HepG2 (cell line): ENCODE results near the gene HSF4. TPM values are rescaled to one million over a fixed set of nuclear protein-coding genes. Genes with fewer than 3 reads are reported as not detected.
A peak's percentile ranks its signal among the peaks of the same experiment; 100 is the strongest.

ENCODE experiments used
- ATAC-seq: fragments of 200-7000 bp; cut with Tn5 transposase; 3 replicates; pipeline ENCODE4 v1.9.1; 2020; ENCODE audit warnings: mild to moderate bottlenecking, moderate library complexity
- BruUV-seq: library from RNA; stranded (reverse); fragments of 400-500 nt; replicated peaks from 2 replicates; lab custom pipeline; 2021; lab: Mats Ljungman, UMichigan
- CTCF ChIA-PET: fragments of 300-600 bp; formaldehyde crosslinking; extraction: SDS; loops from one replicate; lab custom pipeline; 2021; ENCODE audit warnings: low total read pairs, inconsistent platforms, low intra/inter-chr PET ratio; lab: Yijun Ruan, JAX
- POLR2A ChIA-PET: fragments of 350-600 bp; sonication (Branson Sonifier 250); formaldehyde crosslinking; loops from one replicate; lab custom pipeline; 2020; ENCODE audit warnings: antibody characterized with exemption, inconsistent platforms; lab: Yijun Ruan, JAX
- DNase-seq: peaks from one replicate; pipeline ENCODE4 v3.0.0-alpha.2; 2015; ENCODE audit warnings: low spot score
- FAIRE-seq: peaks from 3 replicates; lab custom pipeline; 2011; peaks lifted over from hg19 to GRCh38; lab: Jason Lieb, UNC
- H2AFZ ChIP-seq: one replicate; pipeline ENCODE4 v1.6.1; 2011; ENCODE audit warnings: low read length, inconsistent platforms
- H3K27ac ChIP-seq: fragments of 300-600 bp; 3 replicates; pipeline ENCODE4 v1.8.0; 2011; ENCODE audit warnings: mixed run types, mild to moderate bottlenecking, mixed read lengths, low read length, inconsistent platforms; ENCODE audit not compliant: insufficient read depth; ENCODE audit errors: extremely low read length
- H3K27me3 ChIP-seq, 2 experiments: fragments of 200-600 bp in 1 of 2; 2 replicates in 1 of 2; 3 replicates in 1 of 2; pipeline versions ENCODE4 v1.6.0 to v1.8.0; 2011; ENCODE audit warnings: low read length in 2 of 2, mild to moderate bottlenecking in 2 of 2, moderate library complexity in 2 of 2, inconsistent platforms in 1 of 2; ENCODE audit not compliant: insufficient read depth in 2 of 2, control insufficient read depth in 1 of 2
- H3K36me3 ChIP-seq, 2 experiments: fragments of 200-600 bp in 1 of 2; replicated peaks in 1 of 2; 2 replicates in 1 of 2; 3 replicates in 1 of 2; pipeline versions ENCODE4 v1.5.1 to v1.8.0; 2011; ENCODE audit warnings: low read length in 2 of 2, inconsistent platforms in 1 of 2; ENCODE audit not compliant: insufficient read depth in 2 of 2, control insufficient read depth in 1 of 2
- H3K4me1 ChIP-seq: 2 replicates; pipeline ENCODE4 v1.5.1; 2012; ENCODE audit warnings: low read length, inconsistent platforms; ENCODE audit not compliant: insufficient read depth
- H3K4me2 ChIP-seq: 2 replicates; pipeline ENCODE4 v1.6.0; 2011; ENCODE audit warnings: low read depth, low read length, inconsistent platforms
- H3K4me3 ChIP-seq, 3 experiments: fragments of 200-600 bp in 1 of 3; sonication (generic), shearing (Covaris generic) in 1 of 3; replicated peaks in 1 of 3; 2 replicates each; pipeline ENCODE4 v1.5.1; 2011 to 2016; ENCODE audit warnings: low read length in 3 of 3, inconsistent platforms in 2 of 3, low read depth in 2 of 3, mild to moderate bottlenecking in 2 of 3, control low read depth in 1 of 3, mixed read lengths in 1 of 3; ENCODE audit not compliant: insufficient read depth in 1 of 3
- H3K79me2 ChIP-seq: one replicate; pipeline ENCODE4 v1.6.1; 2011; ENCODE audit warnings: low read length, inconsistent platforms; ENCODE audit not compliant: insufficient read depth
- H3K9ac ChIP-seq: 2 replicates; pipeline ENCODE4 v1.6.0; 2011; ENCODE audit warnings: mild to moderate bottlenecking, low read depth, low read length, inconsistent platforms; ENCODE audit not compliant: insufficient read depth
- H3K9me3 ChIP-seq: 2 replicates; pipeline ENCODE4 v1.5.1; 2012; ENCODE audit warnings: mild to moderate bottlenecking, low read length
- H4K20me1 ChIP-seq: 2 replicates; pipeline ENCODE4 v1.6.0; 2011; ENCODE audit warnings: inconsistent platforms, mild to moderate bottlenecking, low read length, moderate library complexity; ENCODE audit not compliant: insufficient read depth
- HMG20B ChIP-seq: conservative IDR thresholded peaks from 2 replicates; pipeline ENCODE4 v1.6.1; 2016; ENCODE audit warnings: missing genetic modification reagents, missing compliant biosample characterization
- HOXA3 ChIP-seq: sonication (generic); formaldehyde crosslinking; IDR thresholded peaks from 2 replicates; pipeline ENCODE4 v1.5.0; 2020; ENCODE audit warnings: missing genetic modification reagents
- RBM39 ChIP-seq: fragments of 200-400 bp; formaldehyde crosslinking; IDR thresholded peaks from one replicate; pipeline ENCODE4 v1.6.1; 2018; ENCODE audit warnings: antibody characterized with exemption, mild to moderate bottlenecking, low read depth, low read length; ENCODE audit not compliant: poor library complexity, severe bottlenecking
- SNAPC2 ChIP-seq: sonication (generic); formaldehyde crosslinking; IDR thresholded peaks from 2 replicates; pipeline ENCODE4 v1.8.1; 2022; ENCODE audit warnings: mild to moderate bottlenecking, missing genetic modification reagents
- ZFP62 ChIP-seq: sonication (generic); formaldehyde crosslinking; IDR thresholded peaks from 2 replicates; pipeline ENCODE4 v1.4.0; 2020; ENCODE audit warnings: missing genetic modification reagents
- ZNF224 ChIP-seq: sonication (generic); formaldehyde crosslinking; IDR thresholded peaks from 2 replicates; pipeline ENCODE4 v1.5.0; 2020; ENCODE audit warnings: mild to moderate bottlenecking, missing genetic modification reagents
- ZNF253 ChIP-seq: sonication (generic); formaldehyde crosslinking; IDR thresholded peaks from 2 replicates; pipeline ENCODE4 v1.8.0; 2022; ENCODE audit warnings: mild to moderate bottlenecking, missing genetic modification reagents, borderline replicate concordance
- ZNF564 ChIP-seq: sonication (generic); formaldehyde crosslinking; IDR thresholded peaks from 2 replicates; pipeline ENCODE4 v1.8.1; 2023; ENCODE audit warnings: mild to moderate bottlenecking, missing genetic modification reagents
- WGBS: methylation state at CpG from one replicate; pipeline ENCODE4 v1.1.6; 2017; ENCODE audit warnings: low lambda C conversion rate; 5-methylcytosine and 5-hydroxymethylcytosine counted together
- in situ Hi-C: cut with HindIII; loops from 2 replicates; pipeline ENCODE4 v1.10.0; 2017; ENCODE audit warnings: low pct_unique_long_range_greater_than_20kb; ENCODE audit not compliant: extremely low pct_ligation_motif_present
- intact Hi-C: fragments of 100-400 bp; cut with micrococcal nuclease; formaldehyde crosslinking; loops from one replicate; pipeline ENCODE4 v1.10.0; 2022; ENCODE audit not compliant: unreplicated experiment
- polyA plus RNA-seq, 8 experiments: library from polyadenylated mRNA; depleted of rRNA in 3 of 8; stranded (reverse) in 7 of 8; unstranded in 1 of 8; fragments of >200 nt; fragmentation: Illumina TruSeq in 4 of 8; extraction: Trizol in 4 of 8; gene quantifications; 2 replicates each; pipeline versions ENCODE4 v1.2.1 to v1.2.3, GENCODE V29; 2011 to 2016; ENCODE audit warnings: low read depth in 4 of 8, missing spikeins in 1 of 8, mixed read lengths in 1 of 8; ENCODE audit not compliant: insufficient read depth in 1 of 8
- total RNA-seq, 5 experiments: library from RNA; depleted of rRNA; stranded (reverse); fragments of >200 nt; fragmentation: Illumina TruSeq; extraction: Trizol; gene quantifications; 2 replicates each; pipeline ENCODE4 v1.2.3, GENCODE V29; 2016; ENCODE audit warnings: low read depth in 1 of 5
- TF ChIP-seq, protein P1 (sequence below): sonication (generic); formaldehyde crosslinking; IDR thresholded peaks from 2 replicates; pipeline ENCODE4 v1.5.0; 2020; ENCODE audit warnings: mild to moderate bottlenecking, missing genetic modification reagents
- TF ChIP-seq, protein P2 (sequence below): fragments of 450-650 bp; IDR thresholded peaks from 2 replicates; pipeline ENCODE4 v1.6.1; 2016
- TF ChIP-seq, protein P3 (sequence below): sonication (generic); formaldehyde crosslinking; IDR thresholded peaks from 2 replicates; pipeline ENCODE4 v1.8.1; 2022; ENCODE audit warnings: low read depth, mild to moderate bottlenecking, missing genetic modification reagents
- TF ChIP-seq, protein P4 (sequence below): sonication (generic); formaldehyde crosslinking; IDR thresholded peaks from 2 replicates; pipeline ENCODE4 v1.8.0; 2022; ENCODE audit warnings: mild to moderate bottlenecking, missing genetic modification reagents, borderline replicate concordance

Gene HSF4
- total and polyA plus RNA-seq, 2 of the 13 experiments (the other 11 are each of a cell fraction or from before 2014, with no cell fraction given) = 3.5 to 16.9 TPM

DNA sequence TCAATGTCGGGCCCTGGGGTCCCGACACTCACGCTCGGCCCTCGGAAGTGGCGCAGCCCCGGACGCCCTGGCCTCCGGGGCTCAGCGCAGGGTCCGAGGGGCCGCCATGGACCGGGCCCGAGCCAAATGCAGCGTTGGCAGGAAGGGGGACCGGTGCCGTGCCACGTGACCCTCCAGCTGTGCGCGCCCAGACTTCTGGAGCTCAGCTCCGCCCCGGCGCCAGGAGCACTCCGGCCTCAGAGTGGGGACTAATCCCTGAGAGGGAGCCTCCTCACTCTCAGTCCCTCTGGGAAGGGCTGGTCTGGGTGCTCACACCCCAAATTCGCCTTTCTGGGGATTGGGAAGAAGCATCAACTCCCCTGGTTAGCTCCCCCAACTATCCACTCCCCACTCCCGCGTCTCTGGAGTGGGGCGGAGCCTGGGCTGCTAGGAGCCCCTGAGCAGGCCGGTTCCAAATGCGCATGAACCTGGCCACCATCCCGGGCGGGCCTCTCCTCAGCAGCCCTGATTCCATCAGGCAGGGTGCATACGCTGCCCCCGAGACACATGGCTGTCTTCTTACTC lies 13.6 kb upstream of the HSF4 start, which contains the start of gene B3GNT9 (continued):
- TF ChIP-seq, protein P1, sequence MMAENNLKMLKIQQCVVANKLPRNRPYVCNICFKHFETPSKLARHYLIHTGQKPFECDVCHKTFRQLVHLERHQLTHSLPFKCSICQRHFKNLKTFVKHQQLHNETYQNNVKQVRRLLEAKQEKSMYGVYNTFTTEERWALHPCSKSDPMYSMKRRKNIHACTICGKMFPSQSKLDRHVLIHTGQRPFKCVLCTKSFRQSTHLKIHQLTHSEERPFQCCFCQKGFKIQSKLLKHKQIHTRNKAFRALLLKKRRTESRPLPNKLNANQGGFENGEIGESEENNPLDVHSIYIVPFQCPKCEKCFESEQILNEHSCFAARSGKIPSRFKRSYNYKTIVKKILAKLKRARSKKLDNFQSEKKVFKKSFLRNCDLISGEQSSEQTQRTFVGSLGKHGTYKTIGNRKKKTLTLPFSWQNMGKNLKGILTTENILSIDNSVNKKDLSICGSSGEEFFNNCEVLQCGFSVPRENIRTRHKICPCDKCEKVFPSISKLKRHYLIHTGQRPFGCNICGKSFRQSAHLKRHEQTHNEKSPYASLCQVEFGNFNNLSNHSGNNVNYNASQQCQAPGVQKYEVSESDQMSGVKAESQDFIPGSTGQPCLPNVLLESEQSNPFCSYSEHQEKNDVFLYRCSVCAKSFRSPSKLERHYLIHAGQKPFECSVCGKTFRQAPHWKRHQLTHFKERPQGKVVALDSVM (CRISPR knock-in tag) = 0 out of 2 replicates have a peak, but pooled peaks have one; percentile 15
- TF ChIP-seq ZNF253 (CRISPR knock-in tag) = no peak

DNA sequence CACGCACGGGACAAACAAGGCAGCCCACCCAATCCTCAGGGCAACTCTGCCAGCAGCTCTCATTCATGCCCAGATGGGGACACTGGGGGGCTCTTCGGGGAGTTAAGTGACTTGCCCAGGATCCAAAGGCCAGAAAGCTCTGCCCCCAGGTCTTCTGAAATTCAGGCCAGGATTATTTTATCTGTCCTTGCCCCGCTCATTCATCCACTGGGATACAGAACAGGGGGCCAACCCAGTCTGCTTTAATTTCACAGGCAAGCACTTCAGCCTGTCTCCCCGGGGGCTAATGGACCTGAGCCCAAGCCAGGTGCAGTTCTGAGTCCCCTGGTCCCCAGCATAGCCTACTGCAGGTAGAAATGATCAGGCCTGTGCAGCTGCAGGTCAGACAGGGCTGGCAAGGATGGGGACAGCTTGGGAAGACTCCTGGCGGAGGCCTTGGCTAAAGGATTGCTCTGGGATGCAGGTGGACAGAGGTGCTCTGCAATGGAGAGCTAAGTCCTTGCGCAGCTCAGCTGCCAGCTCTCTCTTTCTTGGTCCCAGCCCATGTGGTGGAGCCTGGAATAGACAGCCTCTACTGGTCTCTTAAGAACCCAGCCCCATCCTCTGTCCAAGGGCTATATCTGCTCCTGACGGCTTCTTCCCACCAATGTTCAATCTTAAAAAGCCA lies 13.0 kb upstream of the HSF4 start:
- WGBS = 28% methylated on average over 7 of the region's 8 CpGs
- in situ Hi-C loops = no loop called here
- H2AFZ ChIP-seq = no peak overlapping the region
- TF ChIP-seq ZFP62 (no peak), HOXA3 (CRISPR knock-in tag) (no peak), ZNF224 (peak; percentile 82; the same call in 1 of the 2 replicates), ZNF564 (no peak), RBM39 (no peak), HMG20B (CRISPR knock-in tag) (0 out of 2 replicates have a peak, but pooled peaks have one; percentile 34), SNAPC2 (CRISPR knock-in tag) (0 out of 2 replicates have a peak, but pooled peaks have one; percentile 13)
- TF ChIP-seq, protein P2, sequence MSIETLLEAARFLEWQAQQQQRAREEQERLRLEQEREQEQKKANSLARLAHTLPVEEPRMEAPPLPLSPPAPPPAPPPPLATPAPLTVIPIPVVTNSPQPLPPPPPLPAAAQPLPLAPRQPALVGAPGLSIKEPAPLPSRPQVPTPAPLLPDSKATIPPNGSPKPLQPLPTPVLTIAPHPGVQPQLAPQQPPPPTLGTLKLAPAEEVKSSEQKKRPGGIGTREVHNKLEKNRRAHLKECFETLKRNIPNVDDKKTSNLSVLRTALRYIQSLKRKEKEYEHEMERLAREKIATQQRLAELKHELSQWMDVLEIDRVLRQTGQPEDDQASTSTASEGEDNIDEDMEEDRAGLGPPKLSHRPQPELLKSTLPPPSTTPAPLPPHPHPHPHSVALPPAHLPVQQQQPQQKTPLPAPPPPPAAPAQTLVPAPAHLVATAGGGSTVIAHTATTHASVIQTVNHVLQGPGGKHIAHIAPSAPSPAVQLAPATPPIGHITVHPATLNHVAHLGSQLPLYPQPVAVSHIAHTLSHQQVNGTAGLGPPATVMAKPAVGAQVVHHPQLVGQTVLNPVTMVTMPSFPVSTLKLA = no peak
- TF ChIP-seq, protein P3, sequence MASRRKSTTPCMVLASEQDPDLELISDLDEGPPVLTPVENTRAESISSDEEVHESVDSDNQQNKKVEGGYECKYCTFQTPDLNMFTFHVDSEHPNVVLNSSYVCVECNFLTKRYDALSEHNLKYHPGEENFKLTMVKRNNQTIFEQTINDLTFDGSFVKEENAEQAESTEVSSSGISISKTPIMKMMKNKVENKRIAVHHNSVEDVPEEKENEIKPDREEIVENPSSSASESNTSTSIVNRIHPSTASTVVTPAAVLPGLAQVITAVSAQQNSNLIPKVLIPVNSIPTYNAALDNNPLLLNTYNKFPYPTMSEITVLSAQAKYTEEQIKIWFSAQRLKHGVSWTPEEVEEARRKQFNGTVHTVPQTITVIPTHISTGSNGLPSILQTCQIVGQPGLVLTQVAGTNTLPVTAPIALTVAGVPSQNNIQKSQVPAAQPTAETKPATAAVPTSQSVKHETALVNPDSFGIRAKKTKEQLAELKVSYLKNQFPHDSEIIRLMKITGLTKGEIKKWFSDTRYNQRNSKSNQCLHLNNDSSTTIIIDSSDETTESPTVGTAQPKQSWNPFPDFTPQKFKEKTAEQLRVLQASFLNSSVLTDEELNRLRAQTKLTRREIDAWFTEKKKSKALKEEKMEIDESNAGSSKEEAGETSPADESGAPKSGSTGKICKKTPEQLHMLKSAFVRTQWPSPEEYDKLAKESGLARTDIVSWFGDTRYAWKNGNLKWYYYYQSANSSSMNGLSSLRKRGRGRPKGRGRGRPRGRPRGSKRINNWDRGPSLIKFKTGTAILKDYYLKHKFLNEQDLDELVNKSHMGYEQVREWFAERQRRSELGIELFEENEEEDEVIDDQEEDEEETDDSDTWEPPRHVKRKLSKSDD (CRISPR knock-in tag) = no peak
- TF ChIP-seq, protein P4, sequence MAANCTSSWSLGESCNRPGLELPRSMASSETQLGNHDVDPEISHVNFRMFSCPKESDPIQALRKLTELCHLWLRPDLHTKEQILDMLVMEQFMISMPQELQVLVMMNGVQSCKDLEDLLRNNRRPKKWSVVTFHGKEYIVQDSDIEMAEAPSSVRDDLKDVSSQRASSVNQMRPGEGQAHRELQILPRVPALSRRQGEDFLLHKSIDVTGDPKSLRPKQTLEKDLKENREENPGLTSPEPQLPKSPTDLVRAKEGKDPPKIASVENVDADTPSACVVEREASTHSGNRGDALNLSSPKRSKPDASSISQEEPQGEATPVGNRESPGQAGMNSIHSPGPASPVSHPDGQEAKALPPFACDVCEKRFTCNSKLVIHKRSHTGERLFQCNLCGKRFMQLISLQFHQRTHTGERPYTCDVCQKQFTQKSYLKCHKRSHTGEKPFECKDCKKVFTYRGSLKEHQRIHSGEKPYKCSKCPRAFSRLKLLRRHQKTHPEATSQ (CRISPR knock-in tag) = no peak

More for the DNA sequence above, 13.0 kb upstream of the HSF4 start:
- Histone ChIP-seq H3K27ac (no peak overlapping the region), H3K4me1 (peaks cover 23% of the 10 kb centered on the region), H3K36me3 (peaks cover 11 to 26% of the 10 kb centered on the region in 2 experiments; a peak in 4 of 5 replicates), H3K4me2 (peak overlapping the region; percentile 96), H3K79me2 (no peaks in the 10 kb centered on the region), H3K4me3 (peak overlapping the region; percentile 64 to 77 (median 73)), H3K27me3 (peaks cover 1 to 3% of the 10 kb centered on the region in 2 experiments; a peak in 2 of 5 replicates), H3K9me3 (no peaks in the 10 kb centered on the region), H3K9ac (peak overlapping the region; percentile 63; the same call in 1 of the 2 replicates), H4K20me1 (peaks cover 9% of the 10 kb centered on the region; the same call in 1 of the 2 replicates)
- FAIRE-seq (no peak), ATAC-seq (peak; percentile 20), DNase-seq (no peak)
- intact Hi-C loops = loop anchor here (10.0 kb wide), 1 partner anchor 257 kb away; no protein-coding TSS in a partner anchor
- BruUV-seq = no TSS peak
- POLR2A ChIA-PET = interaction anchor here (0.9 to 4.1 kb wide), 15 partner anchors 8 to 246 kb away, joined by 3 to 31 read pairs (median 6); partner anchors contain the start of genes CBFB, FBXL8, NOL3 and PHAF1
- CTCF ChIA-PET = no interaction called here
